ENCODE measurements around the gene SYAP1.
"Not testable (repeated sequence)": the region's sequence is repeated elsewhere in the genome, so short reads cannot be mapped to it uniquely, and the experiment has no call there.

Gene SYAP1

GRCh38 chrX:16722481-16722880 is 3.1 kb downstream of the SYAP1 start:
- TF ChIP-seq, protein P1, sequence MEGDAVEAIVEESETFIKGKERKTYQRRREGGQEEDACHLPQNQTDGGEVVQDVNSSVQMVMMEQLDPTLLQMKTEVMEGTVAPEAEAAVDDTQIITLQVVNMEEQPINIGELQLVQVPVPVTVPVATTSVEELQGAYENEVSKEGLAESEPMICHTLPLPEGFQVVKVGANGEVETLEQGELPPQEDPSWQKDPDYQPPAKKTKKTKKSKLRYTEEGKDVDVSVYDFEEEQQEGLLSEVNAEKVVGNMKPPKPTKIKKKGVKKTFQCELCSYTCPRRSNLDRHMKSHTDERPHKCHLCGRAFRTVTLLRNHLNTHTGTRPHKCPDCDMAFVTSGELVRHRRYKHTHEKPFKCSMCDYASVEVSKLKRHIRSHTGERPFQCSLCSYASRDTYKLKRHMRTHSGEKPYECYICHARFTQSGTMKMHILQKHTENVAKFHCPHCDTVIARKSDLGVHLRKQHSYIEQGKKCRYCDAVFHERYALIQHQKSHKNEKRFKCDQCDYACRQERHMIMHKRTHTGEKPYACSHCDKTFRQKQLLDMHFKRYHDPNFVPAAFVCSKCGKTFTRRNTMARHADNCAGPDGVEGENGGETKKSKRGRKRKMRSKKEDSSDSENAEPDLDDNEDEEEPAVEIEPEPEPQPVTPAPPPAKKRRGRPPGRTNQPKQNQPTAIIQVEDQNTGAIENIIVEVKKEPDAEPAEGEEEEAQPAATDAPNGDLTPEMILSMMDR (IDR thresholded peaks at IDR 0.05; ENCODE audit: low read depth, low read length): no peak
- no peak overlapping the region for H3K4me3 ChIP-seq (ENCODE audit: low read depth, low read length)
- in situ Hi-C loops (cut with HindIII; ENCODE audit: low sequenced_read_pairs): no loop called here
- DNase-seq (ENCODE audit: low read depth, low spot score): no peak

GRCh38 chrX:16725072-16725471 is 5.7 kb downstream of the SYAP1 start:
- in situ Hi-C loops (cut with HindIII; ENCODE audit: low sequenced_read_pairs): no loop called here
- TF ChIP-seq, protein P1 (IDR thresholded peaks at IDR 0.05; ENCODE audit: low read depth, low read length): no peak

DNA sequence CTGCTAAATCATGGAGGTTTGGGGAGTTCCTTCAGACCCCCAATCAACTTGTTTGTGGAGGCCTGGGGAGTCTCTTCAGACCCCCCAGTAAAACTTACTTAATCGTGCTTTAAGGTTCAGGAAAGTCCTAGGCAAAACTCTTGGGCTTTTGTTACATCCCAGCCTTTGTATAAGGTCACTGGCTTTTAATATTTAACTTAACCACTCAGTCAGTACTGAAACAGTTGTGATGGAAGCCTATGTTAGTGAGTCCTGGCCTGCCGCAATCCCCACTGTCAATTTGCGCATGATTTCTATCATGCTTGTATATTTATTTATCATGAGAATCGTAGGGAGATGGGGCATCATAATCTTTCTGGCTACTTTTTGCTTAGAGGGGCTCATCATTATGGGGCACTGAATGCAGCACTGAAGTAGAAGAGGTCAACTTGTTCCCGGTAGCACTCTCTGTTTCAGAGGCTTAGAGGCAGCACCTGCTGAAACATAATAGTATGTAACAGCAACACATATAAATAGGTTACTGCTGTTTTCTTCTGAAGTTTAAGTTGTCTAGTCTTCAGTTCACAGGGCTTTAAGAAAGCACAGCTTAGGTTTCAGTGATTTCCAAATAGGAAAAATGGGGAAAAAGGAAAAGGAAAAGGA is 7.1 kb downstream of the SYAP1 start:
- in situ Hi-C loops (cut with HindIII; ENCODE audit: low sequenced_read_pairs); H3K4me3 ChIP-seq (ENCODE audit: low read depth, low read length); DNase-seq (ENCODE audit: low read depth, low spot score): not testable (repeated sequence)

More at GRCh38 chrX:16725072-16725471, 5.7 kb downstream of the SYAP1 start:
- no peak for DNase-seq (ENCODE audit: low read depth, low spot score)
- H3K4me3 ChIP-seq (ENCODE audit: low read depth, low read length): no peak overlapping the region

DNA sequence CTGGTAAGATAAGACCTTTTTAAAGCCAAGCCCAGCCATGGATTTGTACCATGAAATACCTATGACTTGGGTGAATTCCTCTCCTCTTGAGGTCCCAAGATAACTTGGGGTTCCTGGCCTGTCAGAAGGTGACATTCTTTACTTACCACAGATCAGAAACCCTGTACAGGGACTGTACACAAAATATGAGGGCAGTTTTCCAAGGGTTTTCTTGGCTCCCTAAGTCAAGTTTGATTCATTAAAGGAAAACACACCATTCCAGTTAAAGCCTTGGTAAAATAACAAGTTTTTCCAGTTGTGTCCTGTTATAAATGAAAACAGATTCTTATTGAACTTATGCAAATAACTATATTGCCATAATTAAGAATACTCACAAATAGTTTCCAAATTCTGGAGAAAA is 8.2 kb downstream of the SYAP1 start:
- no peak for DNase-seq (ENCODE audit: low read depth, low spot score)
- in situ Hi-C loops (cut with HindIII; ENCODE audit: low sequenced_read_pairs): no loop called here
- TF ChIP-seq, protein P1 (IDR thresholded peaks at IDR 0.05; ENCODE audit: low read depth, low read length): no peak
- H3K4me3 ChIP-seq (ENCODE audit: low read depth, low read length): no peak overlapping the region

DNA sequence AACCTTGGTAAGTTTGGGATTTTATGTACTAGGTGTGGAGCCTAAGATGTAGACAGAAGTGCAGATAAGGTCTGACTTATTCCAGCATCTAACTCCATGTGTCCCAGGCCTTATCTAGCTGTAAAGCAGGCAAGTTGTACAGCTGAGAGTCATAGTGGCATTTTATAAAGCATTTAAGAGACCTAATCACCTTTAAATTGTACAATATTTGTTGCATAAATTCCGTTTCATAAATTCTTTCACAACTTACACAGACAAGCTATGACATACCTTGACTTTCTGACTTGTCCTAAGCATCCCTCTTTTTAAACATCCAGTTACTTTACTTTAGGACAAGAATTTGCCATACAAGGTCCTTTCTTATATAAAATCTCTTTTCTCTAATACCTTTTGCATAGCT is 11.0 kb downstream of the SYAP1 start:
- no peak for DNase-seq (ENCODE audit: low read depth, low spot score)
- in situ Hi-C loops (cut with HindIII; ENCODE audit: low sequenced_read_pairs): no loop called here
- H3K4me3 ChIP-seq (ENCODE audit: low read depth, low read length): no peak overlapping the region
- TF ChIP-seq, protein P1 (IDR thresholded peaks at IDR 0.05; ENCODE audit: low read depth, low read length): no peak

DNA sequence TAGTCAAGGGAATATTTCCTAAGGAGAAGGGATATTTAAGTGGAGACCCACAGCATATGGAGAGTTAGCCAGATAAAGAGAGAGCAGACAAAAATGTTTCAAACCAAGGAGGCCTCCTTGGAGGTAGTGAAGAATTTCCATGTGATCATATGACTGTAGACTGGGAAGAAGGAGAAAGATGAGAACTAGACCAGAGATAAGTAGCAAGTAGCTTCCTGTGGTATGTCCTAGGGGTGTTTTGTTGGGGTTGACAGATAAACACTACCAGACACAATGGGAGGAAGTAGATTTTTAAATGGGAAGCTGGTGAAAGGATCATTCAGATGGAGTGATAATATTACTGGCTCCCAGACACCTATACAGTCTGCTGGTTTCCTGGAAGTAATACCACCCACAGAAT is 13.6 kb downstream of the SYAP1 start:
- TF ChIP-seq, protein P1 (IDR thresholded peaks at IDR 0.05; ENCODE audit: low read depth, low read length): no peak
- in situ Hi-C loops (cut with HindIII; ENCODE audit: low sequenced_read_pairs): no loop called here
- H3K4me3 ChIP-seq (ENCODE audit: low read depth, low read length): no peak overlapping the region
- DNase-seq (ENCODE audit: low read depth, low spot score): no peak

DNA sequence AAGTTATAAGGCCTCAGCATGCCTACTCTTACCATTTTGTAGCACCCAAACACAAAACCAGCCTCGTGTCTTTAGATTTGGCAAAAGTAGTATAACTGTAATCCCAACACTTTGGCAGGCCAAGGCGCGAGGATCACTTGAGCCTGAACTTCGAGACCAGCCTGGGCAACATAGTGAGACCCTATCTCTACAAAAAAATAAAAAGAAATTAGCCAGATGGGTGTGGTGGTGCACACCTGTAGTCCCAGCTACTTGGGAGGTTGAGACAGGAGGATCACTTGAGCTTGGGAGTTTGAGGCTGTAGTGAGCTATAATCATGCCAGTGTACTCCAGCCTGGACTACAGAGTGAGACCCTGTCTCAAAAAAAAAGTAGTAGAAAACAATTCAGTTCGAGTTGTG is 17.6 kb downstream of the SYAP1 start:
- DNase-seq (ENCODE audit: low read depth, low spot score): no peak
- in situ Hi-C loops (cut with HindIII; ENCODE audit: low sequenced_read_pairs): no loop called here
- H3K4me3 ChIP-seq (ENCODE audit: low read depth, low read length): no peak overlapping the region
- TF ChIP-seq, protein P1 (IDR thresholded peaks at IDR 0.05; ENCODE audit: low read depth, low read length): no peak

Data from astrocyte of the spinal cord (primary cell).